ENCODE measurements around the gene GBA2. TPM values are rescaled to one million over a fixed set of nuclear protein-coding genes. Genes with fewer than 3 reads are reported as not detected.
A peak's percentile ranks its signal among the peaks of the same experiment; 100 is the strongest.

GBA2 gene
- total RNA-seq, 2 donors from 2014 or later, result 54.2 to 111 TPM

- Histone ChIP-seq H3K36me3 (replicated peaks in 1 of 2; ENCODE audit: insufficient read depth in 1 of 2, low read depth in 2 of 2) (peaks cover 20 to 44% of the 10 kb centered on the region in 2 donors), H3K9me3 (no peaks in the 10 kb centered on the region), H3K4me3 (no peak overlapping the region), H3K27me3 (no peaks in the 10 kb centered on the region), H3K4me1 (no peaks in the 10 kb centered on the region), H3K27ac (no peak overlapping the region)
- intact Hi-C loops (cut with DNase I), result no loop called here
- TF ChIP-seq POLR2A (IDR thresholded peaks at IDR 0.05) (no peak), CTCF (IDR thresholded peaks at IDR 0.05) (no peak)
- peak in 1 of 4 donors; percentile 10 for DNase-seq
- 89 to 97% methylated on average over 5 to 6 of the region's 6 CpGs for WGBS, 2 donors
- ATAC-seq, result no peak
Observed at GRCh38 chr9:35740243-35740642, 8.8 kb downstream of the GBA2 start.

- intact Hi-C loops (cut with DNase I), result no loop called here
Observed at GRCh38 chr9:35738924-35739323, 10.1 kb downstream of the GBA2 start.

GRCh38 chr9:35738186-35738585 is 10.8 kb downstream of the GBA2 start:
- no peak for ATAC-seq
- 80 to 83% methylated on average over 4 of the region's 4 CpGs for WGBS, 2 donors

More at GRCh38 chr9:35738924-35739323, 10.1 kb downstream of the GBA2 start:
- Histone ChIP-seq H3K4me3 (no peak overlapping the region), H3K27ac (no peak overlapping the region), H3K27me3 (no peaks in the 10 kb centered on the region), H3K4me1 (peaks cover 3% of the 10 kb centered on the region), H3K36me3 (replicated peaks in 1 of 2; ENCODE audit: insufficient read depth in 1 of 2, low read depth in 2 of 2) (peaks cover 20 to 45% of the 10 kb centered on the region in 2 donors), H3K9me3 (no peaks in the 10 kb centered on the region)
- TF ChIP-seq POLR2A (IDR thresholded peaks at IDR 0.05), result no peak
- TF ChIP-seq CTCF (IDR thresholded peaks at IDR 0.05), result no peak
- WGBS, 2 donors, result 85% methylated on average over 7 of the region's 7 CpGs
- ATAC-seq (no peak), DNase-seq (no peak)

GRCh38 chr9:35737143-35737542 is 11.9 kb downstream of the GBA2 start:
- peaks cover 20 to 42% of the 10 kb centered on the region in 2 donors for H3K36me3 ChIP-seq (replicated peaks in 1 of 2; ENCODE audit: insufficient read depth in 1 of 2, low read depth in 2 of 2)
- H3K4me1 ChIP-seq, result peaks cover 13% of the 10 kb centered on the region
- no peak overlapping the region for H3K27ac ChIP-seq
- H3K9me3 ChIP-seq, result no peaks in the 10 kb centered on the region
- H3K27me3 ChIP-seq, result no peaks in the 10 kb centered on the region
- intact Hi-C loops (cut with DNase I), result no loop called here
- WGBS, 2 donors, result 73 to 78% methylated on average over 6 to 7 of the region's 7 CpGs
- H3K4me3 ChIP-seq, result no peak overlapping the region
- ATAC-seq (no peak), DNase-seq (no peak)
- TF ChIP-seq POLR2A (IDR thresholded peaks at IDR 0.05) (no peak), CTCF (IDR thresholded peaks at IDR 0.05) (no peak)

More at GRCh38 chr9:35738186-35738585, 10.8 kb downstream of the GBA2 start:
- DNase-seq, result no peak
- Histone ChIP-seq H3K27ac (no peak overlapping the region), H3K4me1 (peaks cover 10% of the 10 kb centered on the region), H3K4me3 (no peak overlapping the region), H3K36me3 (replicated peaks in 1 of 2; ENCODE audit: insufficient read depth in 1 of 2, low read depth in 2 of 2) (peaks cover 20 to 43% of the 10 kb centered on the region in 2 donors), H3K27me3 (no peaks in the 10 kb centered on the region), H3K9me3 (no peaks in the 10 kb centered on the region)
- intact Hi-C loops (cut with DNase I), result no loop called here
- TF ChIP-seq CTCF (IDR thresholded peaks at IDR 0.05), result no peak

GRCh38 chr9:35736201-35736633 is 12.8 kb downstream of the GBA2 start:
- Histone ChIP-seq H3K4me3 (no peak overlapping the region), H3K27me3 (no peaks in the 10 kb centered on the region), H3K36me3 (replicated peaks in 1 of 2; ENCODE audit: insufficient read depth in 1 of 2, low read depth in 2 of 2) (peaks cover 20 to 39% of the 10 kb centered on the region in 2 donors), H3K4me1 (peaks cover 14% of the 10 kb centered on the region), H3K27ac (no peak overlapping the region), H3K9me3 (no peaks in the 10 kb centered on the region)
- intact Hi-C loops (cut with DNase I), result no loop called here
- TF ChIP-seq POLR2A (IDR thresholded peaks at IDR 0.05) (no peak), CTCF (IDR thresholded peaks at IDR 0.05) (peak; percentile 62 to 81 (median 74))
- DNase-seq, result peak; percentile 68 to 79 (median 73)
- no peak for ATAC-seq
- 30 to 61% methylated on average over 2 to 5 of the region's 5 CpGs for WGBS, 2 donors
